OCI-LY7 (cell line): Measurements from ENCODE around the gene CAMK2N1. TPM values are rescaled to one million over a fixed set of nuclear protein-coding genes. Genes with fewer than 3 reads are reported as not detected.

Source experiments
- BruUV-seq: library from RNA; stranded (reverse); fragments of 400-500 nt; replicated peaks from 2 replicates; lab custom pipeline; 2021; lab: Mats Ljungman, UMichigan
- CTCF ChIA-PET: fragments of 300-600 bp; sonication (Branson Sonifier 250); formaldehyde crosslinking; loops from one replicate; lab custom pipeline; 2022; ENCODE audit warnings: antibody characterized with exemption; ENCODE audit not compliant: unreplicated experiment; lab: Charles Lee
- POLR2A ChIA-PET: fragments of 300-600 bp; sonication (Branson Sonifier 250); formaldehyde crosslinking; loops from one replicate; lab custom pipeline; 2022; ENCODE audit warnings: antibody characterized with exemption; lab: Charles Lee
- DNase-seq: peaks from one replicate; pipeline ENCODE4 v3.0.0-alpha.2; 2015; ENCODE audit warnings: low spot score
- H2AFZ ChIP-seq: fragments of 200-600 bp; sonication (generic), shearing (Covaris generic); 2 replicates; pipeline ENCODE4 v1.6.1; 2014; ENCODE audit warnings: mild to moderate bottlenecking, antibody characterized with exemption, low read length, moderate library complexity
- H3K27ac ChIP-seq: fragments of 200-600 bp; sonication (generic); 2 replicates; pipeline ENCODE4 v1.5.1; 2014; ENCODE audit warnings: mixed run types, low read depth, mild to moderate bottlenecking, moderate library complexity, low read length, inconsistent platforms; ENCODE audit not compliant: poor library complexity, severe bottlenecking
- H3K36me3 ChIP-seq: fragments of 200-600 bp; sonication (generic); 2 replicates; pipeline ENCODE4 v1.6.1; 2014; ENCODE audit warnings: mild to moderate bottlenecking, antibody characterized with exemption, low read length, moderate library complexity, mixed read lengths; ENCODE audit not compliant: insufficient read depth
- H3K4me1 ChIP-seq: fragments of 200-600 bp; sonication (generic); 2 replicates; pipeline ENCODE4 v1.5.1; 2014; ENCODE audit warnings: mild to moderate bottlenecking, low read length; ENCODE audit not compliant: insufficient read depth, poor library complexity, severe bottlenecking
- H3K4me2 ChIP-seq: fragments of 200-600 bp; sonication (generic); 2 replicates; pipeline ENCODE4 v1.6.1; 2014; ENCODE audit warnings: mild to moderate bottlenecking, low read length
- H3K4me3 ChIP-seq: fragments of 200-600 bp; sonication (generic); 2 replicates; pipeline ENCODE4 v1.5.1; 2014; ENCODE audit warnings: mild to moderate bottlenecking, low read depth, low read length; ENCODE audit not compliant: poor library complexity, severe bottlenecking
- H3K79me2 ChIP-seq: fragments of 200-600 bp; sonication (generic); 2 replicates; pipeline ENCODE4 v1.6.1; 2016; ENCODE audit warnings: low read depth, mild to moderate bottlenecking, low read length, moderate library complexity, mixed read lengths; ENCODE audit not compliant: insufficient read depth
- H3K9me2 ChIP-seq: fragments of 200-600 bp; sonication (generic); 2 replicates; pipeline ENCODE4 v1.6.1; 2016; ENCODE audit warnings: mild to moderate bottlenecking, low read length, mixed read lengths; ENCODE audit not compliant: insufficient read depth
- H3K9me3 ChIP-seq: fragments of 200-600 bp; sonication (generic); 2 replicates; pipeline ENCODE4 v1.6.1; 2014; ENCODE audit warnings: mild to moderate bottlenecking, mixed run types, low read length, mixed read lengths
- H4K20me1 ChIP-seq: fragments of 200-600 bp; sonication (generic); 2 replicates; pipeline ENCODE4 v1.6.1; 2014; ENCODE audit warnings: mild to moderate bottlenecking, antibody characterized with exemption, low read length, moderate library complexity, mixed read lengths; ENCODE audit not compliant: insufficient read depth
- EZH2phosphoT487 ChIP-seq: fragments of 200-600 bp; sonication (generic); IDR thresholded peaks from 2 replicates; pipeline ENCODE4 v1.6.1; 2018; ENCODE audit warnings: low read depth, borderline replicate concordance, mild to moderate bottlenecking, mixed run types, antibody characterized with exemption, low read length, moderate library complexity, mixed read lengths
- intact Hi-C: fragments of 100-400 bp; cut with micrococcal nuclease; formaldehyde crosslinking; loops from one replicate; pipeline ENCODE4 v1.10.0; 2022; ENCODE audit not compliant: unreplicated experiment
- total RNA-seq, 2 experiments: library from RNA; depleted of rRNA in 1 of 2; stranded (reverse); fragments of >200 nt in 1 of 2; shearing (Covaris generic) in 1 of 2; gene quantifications; 2 replicates each; pipeline ENCODE4 v1.2.3, GENCODE V29; 2014 to 2022
- TF ChIP-seq, protein P1 (sequence below): fragments of 200-600 bp; sonication (generic); conservative IDR thresholded peaks from 2 replicates; pipeline ENCODE4 v1.5.1; 2014; ENCODE audit warnings: mild to moderate bottlenecking, antibody characterized with exemption, low read length, moderate library complexity, mixed read lengths

The CAMK2N1 gene
- total RNA-seq, 2 experiments from 2014 or later: not detected

DNA sequence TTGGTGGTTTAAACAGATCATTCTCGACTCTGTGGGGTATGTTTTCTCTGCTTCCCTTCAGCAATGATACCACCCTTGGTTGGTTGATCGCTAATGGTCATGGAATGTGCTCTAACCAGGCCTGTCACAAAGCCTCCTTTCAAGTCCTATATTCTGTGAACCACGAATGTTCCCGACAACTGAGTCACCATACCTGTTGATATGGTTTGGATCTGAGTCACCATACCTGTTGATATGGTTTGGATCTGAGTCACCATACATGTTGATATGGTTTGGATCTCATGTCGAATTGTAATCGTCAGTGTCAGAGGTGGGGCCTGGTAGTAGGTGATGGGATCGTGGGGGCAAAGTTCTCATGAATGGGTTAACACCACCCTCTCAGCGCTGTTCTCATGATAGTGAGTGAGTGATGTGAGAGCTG is 10.2 kb upstream of the CAMK2N1 start:
- no peak overlapping the region for H3K4me3 ChIP-seq
- TF ChIP-seq EZH2phosphoT487: no peak
- TF ChIP-seq, protein P1, sequence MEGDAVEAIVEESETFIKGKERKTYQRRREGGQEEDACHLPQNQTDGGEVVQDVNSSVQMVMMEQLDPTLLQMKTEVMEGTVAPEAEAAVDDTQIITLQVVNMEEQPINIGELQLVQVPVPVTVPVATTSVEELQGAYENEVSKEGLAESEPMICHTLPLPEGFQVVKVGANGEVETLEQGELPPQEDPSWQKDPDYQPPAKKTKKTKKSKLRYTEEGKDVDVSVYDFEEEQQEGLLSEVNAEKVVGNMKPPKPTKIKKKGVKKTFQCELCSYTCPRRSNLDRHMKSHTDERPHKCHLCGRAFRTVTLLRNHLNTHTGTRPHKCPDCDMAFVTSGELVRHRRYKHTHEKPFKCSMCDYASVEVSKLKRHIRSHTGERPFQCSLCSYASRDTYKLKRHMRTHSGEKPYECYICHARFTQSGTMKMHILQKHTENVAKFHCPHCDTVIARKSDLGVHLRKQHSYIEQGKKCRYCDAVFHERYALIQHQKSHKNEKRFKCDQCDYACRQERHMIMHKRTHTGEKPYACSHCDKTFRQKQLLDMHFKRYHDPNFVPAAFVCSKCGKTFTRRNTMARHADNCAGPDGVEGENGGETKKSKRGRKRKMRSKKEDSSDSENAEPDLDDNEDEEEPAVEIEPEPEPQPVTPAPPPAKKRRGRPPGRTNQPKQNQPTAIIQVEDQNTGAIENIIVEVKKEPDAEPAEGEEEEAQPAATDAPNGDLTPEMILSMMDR: no peak
- intact Hi-C loops: no loop called here
- H3K9me3 ChIP-seq: no peaks in the 10 kb centered on the region
- no peaks in the 10 kb centered on the region for H4K20me1 ChIP-seq
- H2AFZ ChIP-seq: no peak overlapping the region
- no peaks in the 10 kb centered on the region for H3K79me2 ChIP-seq
- CTCF ChIA-PET: no interaction called here
- H3K4me1 ChIP-seq: peaks cover 21% of the 10 kb centered on the region
- H3K4me2 ChIP-seq: no peak overlapping the region
- no TSS peak for BruUV-seq
- H3K9me2 ChIP-seq: no peaks in the 10 kb centered on the region
- POLR2A ChIA-PET: interaction anchor here (0.7 kb wide), 1 partner anchor 1117 kb away, joined by 3 read pairs; no protein-coding TSS in a partner anchor
- DNase-seq: no peak
- H3K36me3 ChIP-seq: peaks cover 40% of the 10 kb centered on the region
- H3K27ac ChIP-seq: no peak overlapping the region

DNA sequence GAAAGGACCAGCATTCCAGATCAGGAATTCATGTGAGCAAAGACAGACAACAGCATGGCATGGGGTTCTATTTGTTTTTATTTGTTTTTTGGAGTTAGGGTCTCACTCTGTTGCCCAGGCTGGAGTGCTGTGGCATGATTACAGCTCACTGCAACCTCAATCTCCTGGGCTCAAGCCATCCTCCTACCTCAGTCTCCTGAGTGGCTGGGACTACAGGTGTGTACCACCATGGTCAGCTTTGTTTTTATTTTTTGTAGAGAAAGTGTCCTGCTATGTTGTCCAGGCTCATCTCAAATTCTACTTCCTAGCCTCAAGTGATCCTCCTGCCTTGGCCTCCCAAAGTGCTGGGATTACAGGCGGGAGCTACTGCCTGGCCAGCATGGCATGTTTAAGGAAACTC is 9.7 kb upstream of the CAMK2N1 start:
- no peak overlapping the region for H3K4me3 ChIP-seq
- no peak overlapping the region for H3K27ac ChIP-seq
- ChIA-PET CTCF (no interaction called here), POLR2A (interaction anchor here (0.7 kb wide), 1 partner anchor 1118 kb away, joined by 3 read pairs; no protein-coding TSS in a partner anchor)
- H3K4me1 ChIP-seq: peaks cover 21% of the 10 kb centered on the region
- no peaks in the 10 kb centered on the region for H3K9me2 ChIP-seq
- DNase-seq: no peak
- no peak overlapping the region for H2AFZ ChIP-seq
- H3K79me2 ChIP-seq: no peaks in the 10 kb centered on the region
- H4K20me1 ChIP-seq: no peaks in the 10 kb centered on the region
- no peak overlapping the region for H3K4me2 ChIP-seq
- no peaks in the 10 kb centered on the region for H3K9me3 ChIP-seq
- no TSS peak for BruUV-seq
- peaks cover 34% of the 10 kb centered on the region for H3K36me3 ChIP-seq
- TF ChIP-seq, protein P1: no peak
- TF ChIP-seq EZH2phosphoT487: no peak
- intact Hi-C loops: loop anchor here (2.0 kb wide), 1 partner anchor 395 kb away; no protein-coding TSS in a partner anchor

DNA sequence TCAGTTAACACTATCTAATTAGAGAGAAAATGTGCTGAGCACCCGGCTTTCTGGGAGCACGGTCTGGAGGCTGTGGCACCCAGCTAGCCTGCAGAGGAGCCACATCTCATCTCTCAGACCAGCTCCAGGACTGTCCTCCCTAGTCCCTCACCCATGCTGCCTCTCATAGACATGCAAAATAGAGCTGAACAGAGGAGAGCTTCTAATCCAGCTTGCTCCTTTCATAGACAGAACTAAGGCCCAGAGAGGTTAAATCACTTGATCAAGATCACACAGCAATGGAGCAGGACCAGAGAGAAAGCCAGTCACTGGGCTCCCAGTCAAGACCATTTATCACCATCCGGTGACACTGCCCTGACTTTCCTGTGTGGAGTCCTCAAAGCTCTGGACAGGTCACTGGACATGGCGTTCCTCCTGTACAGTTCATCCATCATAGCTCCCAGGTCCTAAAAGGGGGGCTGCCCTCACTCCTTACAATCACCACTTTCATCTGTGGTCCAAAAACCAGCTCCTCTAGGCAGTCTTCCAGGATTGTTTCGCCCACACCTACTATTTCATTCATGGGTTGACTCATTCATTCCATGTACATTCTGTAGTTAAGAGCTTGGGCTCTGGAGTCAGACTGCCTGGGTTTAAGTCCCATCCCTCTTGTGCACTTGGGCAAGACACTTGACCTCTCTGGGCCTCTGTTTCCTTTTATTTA is 8.8 kb upstream of the CAMK2N1 start:
- CTCF ChIA-PET: interaction anchor here (0.5 to 1.4 kb wide), 6 partner anchors 131 to 325 kb away, joined by 3 to 7 read pairs (median 4); no protein-coding TSS in a partner anchor
- POLR2A ChIA-PET: interaction anchor here (0.6 to 2.0 kb wide), 3 partner anchors 11 to 1936 kb away, joined by 4 to 8 read pairs (median 6); no protein-coding TSS in a partner anchor
- BruUV-seq: no TSS peak
- H3K9me3 ChIP-seq: no peaks in the 10 kb centered on the region
- H3K4me3 ChIP-seq: no peak overlapping the region
- intact Hi-C loops: loop anchor here (2.0 to 5.0 kb wide), 2 partner anchors 394 to 577 kb away; no protein-coding TSS in a partner anchor
- TF ChIP-seq, protein P1: no peak
- TF ChIP-seq EZH2phosphoT487: no peak
- peaks cover 21% of the 10 kb centered on the region for H3K4me1 ChIP-seq
- H3K9me2 ChIP-seq: no peaks in the 10 kb centered on the region
- peaks cover 25% of the 10 kb centered on the region for H3K36me3 ChIP-seq
- H3K79me2 ChIP-seq: no peaks in the 10 kb centered on the region
- DNase-seq: no peak
- no peak overlapping the region for H3K27ac ChIP-seq
- H3K4me2 ChIP-seq: no peak overlapping the region
- H4K20me1 ChIP-seq: no peaks in the 10 kb centered on the region
- H2AFZ ChIP-seq: peak overlapping the region; percentile 90; the same call in 1 of the 2 replicates
